ENCODE data around the gene RSBN1L. TPM values are rescaled to one million over a fixed set of nuclear protein-coding genes. Genes with fewer than 3 reads are reported as not detected.

The RSBN1L gene
- total RNA-seq, 1 donor from 2014 or later, result 12.6 TPM

- H2AFZ ChIP-seq (ENCODE audit: low read depth, low read length), result no peak overlapping the region
- TF ChIP-seq CTCF (IDR thresholded peaks at IDR 0.05; ENCODE audit: insufficient read depth, low read depth, low read length), result no peak
- no peak for TF ChIP-seq EZH2 (IDR thresholded peaks at IDR 0.05; ENCODE audit: insufficient read depth, low read length)
- no peaks in the 10 kb centered on the region for H3K27me3 ChIP-seq (ENCODE audit: insufficient read depth, low read length)
- H3K4me2 ChIP-seq (ENCODE audit: low read length), result no peak overlapping the region
- H3K4me3 Mint-ChIP-seq (ENCODE audit: unreplicated experiment), result no peak overlapping the region
- DNase-seq (ENCODE audit: low read depth) (no peak), FAIRE-seq (no peak)
- no peak overlapping the region for H3K4me3 ChIP-seq (ENCODE audit: insufficient read depth, low read depth, low read length)
- H3K36me3 ChIP-seq (ENCODE audit: insufficient read depth, low read length), result peaks cover 5% of the 10 kb centered on the region
- peaks cover 11% of the 10 kb centered on the region for H3K79me2 ChIP-seq (ENCODE audit: insufficient read depth, low read length)
- H3K27me3 Mint-ChIP-seq (ENCODE audit: low read depth, unreplicated experiment), result no peaks in the 10 kb centered on the region
- H3K4me1 Mint-ChIP-seq (ENCODE audit: low read depth, unreplicated experiment), result no peaks in the 10 kb centered on the region
- peaks cover 2% of the 10 kb centered on the region for H3K9me3 Mint-ChIP-seq (ENCODE audit: unreplicated experiment)
- H4K20me1 ChIP-seq (ENCODE audit: insufficient read depth, low read length), result peaks cover 13% of the 10 kb centered on the region
- no peaks in the 10 kb centered on the region for H3K4me1 ChIP-seq (ENCODE audit: insufficient read depth, low read length)
- H3K27ac ChIP-seq (ENCODE audit: low read depth, low read length), result no peak overlapping the region
- peaks cover 13% of the 10 kb centered on the region for H3K36me3 Mint-ChIP-seq (ENCODE audit: low read depth, unreplicated experiment)
- no peaks in the 10 kb centered on the region for H3K9me3 ChIP-seq (ENCODE audit: insufficient read depth, low read depth, low read length)
- no peak overlapping the region for H3K9ac ChIP-seq (ENCODE audit: low read length)
- no peak overlapping the region for H3K27ac Mint-ChIP-seq (ENCODE audit: unreplicated experiment)
These were observed 50.0 kb downstream of the RSBN1L start for GRCh38 chr7:77746164-77746823.

GRCh38 chr7:77746824-77747165, 50.5 kb downstream of the RSBN1L start:
- H3K4me3 Mint-ChIP-seq (ENCODE audit: unreplicated experiment), result no peak overlapping the region
- FAIRE-seq, result no peak

More at GRCh38 chr7:77746824-77747165, 50.5 kb downstream of the RSBN1L start:
- peaks cover 13% of the 10 kb centered on the region for H3K79me2 ChIP-seq (ENCODE audit: insufficient read depth, low read length)
- H3K27ac ChIP-seq (ENCODE audit: low read depth, low read length), result no peak overlapping the region
- no peaks in the 10 kb centered on the region for H3K27me3 ChIP-seq (ENCODE audit: insufficient read depth, low read length)
- no peak overlapping the region for H2AFZ ChIP-seq (ENCODE audit: low read depth, low read length)
- H3K9me3 ChIP-seq (ENCODE audit: insufficient read depth, low read depth, low read length), result no peaks in the 10 kb centered on the region
- no peak overlapping the region for H3K4me2 ChIP-seq (ENCODE audit: low read length)
- no peaks in the 10 kb centered on the region for H3K27me3 Mint-ChIP-seq (ENCODE audit: low read depth, unreplicated experiment)
- TF ChIP-seq EZH2 (IDR thresholded peaks at IDR 0.05; ENCODE audit: insufficient read depth, low read length) (no peak), CTCF (IDR thresholded peaks at IDR 0.05; ENCODE audit: insufficient read depth, low read depth, low read length) (no peak)
- peaks cover 13% of the 10 kb centered on the region for H3K36me3 Mint-ChIP-seq (ENCODE audit: low read depth, unreplicated experiment)
- H3K4me1 Mint-ChIP-seq (ENCODE audit: low read depth, unreplicated experiment), result no peaks in the 10 kb centered on the region
- no peaks in the 10 kb centered on the region for H3K4me1 ChIP-seq (ENCODE audit: insufficient read depth, low read length)
- H3K36me3 ChIP-seq (ENCODE audit: insufficient read depth, low read length), result peaks cover 5% of the 10 kb centered on the region
- H3K4me3 ChIP-seq (ENCODE audit: insufficient read depth, low read depth, low read length), result no peak overlapping the region
- H4K20me1 ChIP-seq (ENCODE audit: insufficient read depth, low read length), result peaks cover 13% of the 10 kb centered on the region
- peaks cover 2% of the 10 kb centered on the region for H3K9me3 Mint-ChIP-seq (ENCODE audit: unreplicated experiment)
- H3K9ac ChIP-seq (ENCODE audit: low read length), result no peak overlapping the region
- H3K27ac Mint-ChIP-seq (ENCODE audit: unreplicated experiment), result no peak overlapping the region
- DNase-seq (ENCODE audit: low read depth), result no peak

Measured in astrocyte (in vitro differentiated cells and primary cell).